Endothelial cell of hepatic sinusoid (primary cell): Measurements from ENCODE around the gene CDH13.

Experiments used
- in situ Hi-C: cut with HindIII; loops from 2 replicates; pipeline ENCODE4 v1.10.0; 2017; ENCODE audit warnings: low sequenced_read_pairs

Gene CDH13

DNA sequence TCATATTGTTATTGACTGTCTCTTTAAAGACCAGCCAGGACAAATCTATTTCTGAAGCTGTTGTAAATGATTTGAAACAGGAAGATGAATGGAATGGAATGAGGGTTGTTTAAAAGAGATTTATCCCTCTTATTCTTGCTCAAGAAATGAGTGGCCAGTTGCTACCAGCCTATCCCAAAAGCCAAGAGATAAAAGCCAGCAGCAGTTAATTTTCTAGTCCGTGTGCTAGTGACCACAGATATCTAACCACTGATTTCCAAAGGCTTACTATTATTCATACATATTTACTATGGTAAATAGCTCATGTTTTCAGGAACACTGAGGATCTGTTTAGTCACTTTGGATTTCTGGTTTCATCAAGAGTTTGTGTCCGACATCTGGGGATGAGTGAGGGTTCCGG is 105.7 kb downstream of the CDH13 start:
- in situ Hi-C loops, result no loop called here

DNA sequence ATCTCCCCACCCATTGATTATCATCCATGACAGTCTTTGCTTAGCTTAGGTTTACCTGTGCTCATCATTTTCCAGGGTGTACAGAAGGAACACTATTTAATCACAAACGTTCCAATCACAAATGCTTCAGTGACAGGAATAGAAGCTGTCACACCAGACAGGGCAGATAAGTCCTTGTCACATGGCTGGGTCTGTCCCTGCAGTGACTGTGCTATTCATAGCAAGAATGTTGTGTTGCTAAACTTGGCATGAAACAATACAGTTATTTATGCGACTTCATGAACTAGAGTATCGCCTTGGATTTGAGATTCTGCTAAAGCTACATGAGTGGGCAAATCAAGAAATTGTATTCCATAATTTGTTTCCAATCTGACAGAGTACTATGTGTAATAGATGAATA is 108.4 kb downstream of the CDH13 start:
- in situ Hi-C loops, result no loop called here

DNA sequence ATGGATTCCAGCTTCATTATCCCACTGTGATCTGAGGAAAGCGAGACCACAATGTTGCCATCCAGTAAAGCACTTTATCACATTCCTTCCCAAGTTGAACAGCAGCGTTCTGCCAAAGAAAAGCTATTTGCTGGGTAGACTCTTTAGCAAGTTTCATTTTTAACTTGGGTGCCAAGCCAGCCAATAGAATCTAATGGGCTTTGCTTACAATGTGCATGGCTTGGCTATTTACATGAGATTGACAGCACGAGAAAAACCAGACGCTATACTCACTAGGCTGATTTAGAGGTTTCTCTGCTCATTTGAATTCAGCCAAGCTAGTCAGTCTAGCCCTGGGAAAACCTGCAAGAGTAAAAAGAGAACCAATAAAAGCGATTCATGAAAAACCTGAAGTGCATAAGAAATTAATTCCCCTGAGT is 108.9 kb downstream of the CDH13 start:
- in situ Hi-C loops, result no loop called here

DNA sequence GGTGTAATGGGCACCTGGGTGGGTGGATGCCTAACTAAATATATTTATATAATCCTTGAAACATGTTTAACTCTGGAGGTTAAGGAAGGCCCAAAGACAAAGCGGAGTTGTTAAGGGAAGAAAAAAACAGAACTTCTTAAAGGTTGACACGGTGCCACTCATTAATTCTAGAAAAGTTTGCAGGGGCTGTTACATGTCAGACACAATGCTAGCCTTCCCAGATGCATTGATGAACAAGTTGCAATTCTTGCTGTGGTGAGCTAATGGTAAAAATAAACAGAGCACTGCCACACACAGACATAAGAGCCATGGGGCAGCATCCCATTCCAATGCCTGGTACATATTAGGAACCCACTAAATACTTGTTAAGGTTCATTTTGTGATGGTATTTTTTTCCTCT is 109.5 kb downstream of the CDH13 start:
- in situ Hi-C loops, result no loop called here

DNA sequence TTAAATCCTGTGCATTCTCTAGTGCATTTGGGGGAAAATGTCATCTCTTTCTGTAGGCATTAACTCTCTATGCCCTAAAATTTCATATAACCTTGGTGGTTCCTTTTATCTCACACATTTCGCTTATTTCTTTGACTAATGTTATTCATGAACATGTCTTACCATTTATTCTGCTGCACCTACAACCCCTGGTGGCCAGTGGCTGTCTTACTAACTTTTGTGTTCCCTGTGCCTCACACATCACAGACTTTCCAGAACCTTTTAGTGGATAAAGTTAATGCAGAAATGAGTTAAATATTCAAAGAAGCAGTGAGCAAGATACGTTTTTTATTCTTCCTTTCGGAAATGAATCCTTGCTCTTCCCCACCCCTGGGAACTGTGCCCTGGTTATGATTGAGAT is 111.9 kb downstream of the CDH13 start:
- in situ Hi-C loops, result no loop called here

DNA sequence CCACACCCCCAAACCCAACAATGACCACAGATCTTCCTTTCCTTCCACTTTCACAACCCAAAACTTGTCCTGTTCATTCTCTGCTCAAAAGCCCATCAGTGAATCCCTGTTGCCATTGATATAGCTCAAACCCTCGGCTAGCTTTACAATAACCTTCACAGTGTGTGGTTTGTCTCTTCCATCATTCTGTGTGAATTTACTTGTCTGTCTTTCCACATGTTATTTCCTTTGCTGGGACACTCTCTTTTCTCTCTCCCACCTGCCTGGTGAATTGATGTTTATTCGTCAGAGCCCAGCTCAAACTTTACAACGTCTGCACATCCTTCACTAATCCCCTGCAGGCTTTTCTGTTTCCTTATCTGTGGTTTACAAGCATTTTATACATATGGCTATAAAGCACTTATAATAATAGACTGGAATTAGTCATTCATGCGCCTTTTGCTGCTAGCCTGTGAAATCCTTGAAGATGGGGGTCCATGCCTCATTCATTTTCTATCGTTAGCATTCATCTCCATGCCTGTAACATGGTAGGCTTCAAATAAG is 114.4 kb downstream of the CDH13 start:
- in situ Hi-C loops, result no loop called here

DNA sequence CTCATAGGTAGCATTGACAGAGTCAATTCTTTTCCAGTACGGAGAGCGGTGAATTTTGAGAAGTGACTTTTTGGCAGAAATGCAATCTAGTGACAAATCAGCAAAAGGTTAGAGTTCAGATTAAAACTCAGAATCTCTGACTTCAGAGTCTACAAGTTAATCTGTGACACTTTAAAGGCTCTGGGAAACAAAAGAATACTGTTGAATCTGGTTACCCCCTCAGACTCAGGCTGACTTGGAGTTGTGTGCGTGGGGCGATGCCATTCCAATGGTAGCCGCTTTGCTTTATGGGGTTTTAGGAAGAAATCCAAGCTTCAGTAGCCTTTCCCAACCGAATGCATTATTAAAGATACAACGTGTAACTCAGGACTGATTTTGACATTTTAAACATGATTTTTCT is 118.2 kb downstream of the CDH13 start:
- in situ Hi-C loops, result no loop called here

DNA sequence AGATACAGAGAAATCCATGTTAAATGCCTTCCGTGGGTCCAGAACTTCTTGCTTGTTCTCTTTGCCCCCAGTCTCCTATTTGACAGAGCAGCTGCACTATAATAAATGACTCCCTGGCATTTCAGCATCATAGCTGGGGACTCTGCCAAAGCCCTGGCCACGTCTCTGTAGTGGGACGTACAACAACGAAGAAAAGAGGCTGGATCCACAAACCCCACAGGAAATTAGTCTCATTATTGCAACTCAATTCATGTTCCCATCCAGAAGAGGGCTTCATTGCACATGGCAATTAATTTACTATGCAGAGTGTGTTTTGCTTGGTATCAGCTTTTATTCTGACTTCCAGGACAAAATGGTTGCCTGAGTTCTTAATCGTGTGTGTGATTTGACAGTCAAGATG is 121.3 kb downstream of the CDH13 start:
- in situ Hi-C loops, result no loop called here

DNA sequence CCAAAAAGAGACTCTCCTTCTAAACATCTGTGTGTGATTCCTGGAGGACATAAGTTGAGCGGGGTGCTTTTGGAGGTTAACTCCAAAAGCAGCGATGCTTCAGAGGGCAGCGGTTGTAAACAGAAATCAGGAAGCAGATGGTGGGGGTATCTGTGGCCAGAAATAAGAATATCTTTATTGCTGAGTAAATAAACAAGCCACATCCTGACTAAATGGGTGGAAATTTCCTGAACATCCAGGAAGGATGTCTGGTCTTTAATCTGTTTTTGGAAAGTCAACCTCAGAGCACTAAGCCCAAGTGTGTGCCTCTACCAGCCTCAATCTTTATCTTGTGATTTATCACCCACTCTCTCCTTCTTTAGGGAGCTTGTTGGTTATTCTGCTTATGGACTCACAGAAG is 123.3 kb downstream of the CDH13 start:
- in situ Hi-C loops, result loop anchor here (5.0 kb wide), 1 partner anchor 52 kb away; no protein-coding TSS in a partner anchor

DNA sequence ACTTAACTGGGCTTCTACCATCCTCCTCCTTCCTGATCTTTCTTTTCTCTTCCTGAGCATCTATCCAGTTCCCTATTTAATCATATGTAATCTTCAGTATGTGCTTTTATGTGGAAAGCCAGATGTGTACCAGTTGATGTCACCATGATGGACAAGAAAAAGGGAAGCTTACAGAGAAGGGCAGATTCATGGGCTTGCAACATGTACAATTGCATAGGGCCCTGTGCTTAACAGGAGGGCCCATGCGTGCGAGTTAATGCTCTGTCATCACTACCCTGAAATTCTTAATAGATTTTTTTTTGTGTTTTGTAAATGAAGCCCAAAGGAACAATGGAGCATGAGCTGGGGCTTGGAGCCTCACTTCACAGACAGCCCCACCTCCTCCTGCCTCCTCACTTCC is 124.3 kb downstream of the CDH13 start:
- in situ Hi-C loops, result loop anchor here (5.0 kb wide), 1 partner anchor 51 kb away; no protein-coding TSS in a partner anchor

DNA sequence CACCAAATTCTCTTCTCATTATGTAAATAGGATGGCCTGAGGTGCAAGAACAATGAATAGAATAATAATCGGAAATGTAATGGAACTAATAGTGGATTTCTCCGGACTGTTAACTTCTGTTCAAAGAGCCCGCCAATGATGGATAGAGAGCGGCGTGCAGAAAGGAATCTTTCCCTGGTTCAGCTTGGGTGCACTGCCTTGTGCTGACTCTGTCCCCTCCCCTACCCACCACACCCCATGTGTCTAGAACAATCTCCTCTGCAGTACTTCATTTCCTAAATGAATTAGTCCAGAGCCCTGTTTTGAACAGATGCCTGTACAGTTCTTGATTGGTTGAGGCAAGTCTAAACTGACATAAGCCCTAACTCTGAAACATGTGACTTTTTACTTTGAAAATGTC is 125.4 kb downstream of the CDH13 start:
- in situ Hi-C loops, result loop anchor here (5.0 kb wide), 1 partner anchor 50 kb away; no protein-coding TSS in a partner anchor

DNA sequence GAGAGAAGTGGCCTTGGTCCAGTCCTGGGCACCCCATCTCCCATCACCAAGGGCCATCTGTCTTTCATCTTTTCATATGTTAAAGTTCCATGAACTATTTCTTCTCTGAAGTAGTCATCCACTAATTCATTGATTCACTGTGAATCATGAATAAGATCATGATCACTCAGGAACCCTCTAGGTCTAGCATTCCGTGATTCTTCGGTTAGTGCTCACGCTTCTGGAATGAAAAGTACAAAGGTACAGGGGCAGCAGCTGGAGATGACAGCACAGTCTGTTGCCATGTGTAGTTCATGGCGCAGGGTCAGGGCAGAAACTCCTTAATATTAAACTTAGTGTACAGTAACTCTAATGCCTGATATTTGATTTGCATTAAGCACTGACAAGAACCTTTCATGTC is 127.1 kb downstream of the CDH13 start:
- in situ Hi-C loops, result loop anchor here (5.0 kb wide), 1 partner anchor 48 kb away; no protein-coding TSS in a partner anchor

DNA sequence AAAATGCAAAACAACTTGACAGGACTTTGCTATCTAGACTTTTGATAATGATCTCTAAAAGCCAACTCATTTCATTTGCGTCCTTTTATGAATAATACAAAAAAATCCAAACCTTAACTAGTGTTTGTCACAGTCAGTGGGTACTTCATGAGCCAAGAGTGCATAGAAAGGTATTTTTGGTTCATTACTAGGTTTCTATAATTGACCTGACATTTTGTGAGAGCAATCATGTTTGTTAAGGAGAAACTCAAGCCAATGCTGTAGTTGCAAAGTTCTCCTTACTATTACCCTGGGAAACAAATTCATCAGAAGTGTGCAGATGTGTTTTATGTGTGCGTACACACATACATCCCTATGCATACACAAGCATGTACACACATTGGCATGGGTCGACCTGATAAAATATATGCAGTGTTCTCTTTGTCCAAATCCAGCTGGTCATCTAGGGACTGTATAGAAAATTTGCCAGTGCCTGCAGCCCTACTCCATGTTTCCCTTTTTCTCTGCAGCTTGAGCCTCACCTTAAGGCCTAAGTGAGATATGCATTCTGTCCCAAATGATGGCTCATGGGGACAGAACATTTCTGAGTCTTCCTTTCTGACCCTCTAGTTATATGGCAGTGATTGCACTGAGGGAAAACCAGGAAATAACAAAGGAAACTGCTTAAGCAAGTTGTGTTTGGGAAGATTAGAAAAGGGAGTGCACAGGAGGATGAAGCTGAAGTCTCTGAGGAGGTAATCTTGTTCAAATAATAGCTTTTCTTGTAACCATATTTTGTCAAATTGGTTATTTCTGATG is 128.1 kb downstream of the CDH13 start:
- in situ Hi-C loops, result loop anchor here (5.0 kb wide), 1 partner anchor 47 kb away; no protein-coding TSS in a partner anchor

DNA sequence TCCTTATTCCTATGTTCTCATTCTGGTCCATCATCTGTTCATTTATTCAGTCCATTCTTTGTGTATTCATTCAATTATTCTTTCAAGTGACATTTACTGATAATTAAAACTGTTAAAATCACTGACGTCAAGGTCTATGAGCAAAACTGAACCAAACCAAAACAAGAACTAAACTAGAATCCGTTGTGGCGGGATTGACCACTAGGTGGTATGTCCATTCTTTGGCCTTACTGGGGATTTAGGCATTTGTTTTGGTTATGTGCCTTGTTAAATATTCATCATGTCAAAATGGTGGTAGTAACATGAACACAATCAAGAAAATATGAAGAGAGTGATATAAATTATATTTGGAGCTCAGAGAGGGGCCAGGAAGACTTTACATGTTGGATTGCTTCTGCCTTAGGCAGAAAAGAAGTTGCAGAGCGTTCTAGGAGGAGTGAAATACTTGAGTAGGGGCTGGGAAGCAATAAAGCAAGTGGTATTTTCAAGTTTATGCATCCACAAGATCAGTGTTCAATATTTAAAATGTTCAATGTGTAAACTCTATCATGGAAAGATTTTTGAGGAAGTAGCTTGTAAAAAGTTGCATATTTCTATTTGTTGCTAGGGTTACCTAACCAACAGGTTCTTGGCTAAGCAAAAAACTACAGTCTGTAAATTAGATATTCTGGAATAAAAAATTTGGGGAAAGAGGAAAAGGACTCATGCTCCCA is 129.0 kb downstream of the CDH13 start:
- in situ Hi-C loops, result no loop called here

DNA sequence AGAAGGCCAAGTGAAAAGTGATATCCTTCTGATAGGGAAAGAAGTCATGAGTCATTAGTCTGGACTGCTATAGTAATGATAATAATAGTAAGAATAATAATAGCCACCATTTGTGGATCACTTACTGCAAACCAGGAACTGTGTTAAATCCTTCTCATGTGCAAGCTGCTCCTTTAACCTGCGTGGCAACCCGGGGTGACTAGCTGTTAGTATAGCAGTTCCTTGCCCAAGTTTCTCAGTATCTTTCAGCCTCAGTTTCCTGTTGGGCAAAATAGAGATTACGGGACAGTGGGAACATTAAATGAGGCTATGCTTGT is 129.5 kb downstream of the CDH13 start:
- in situ Hi-C loops, result no loop called here

DNA sequence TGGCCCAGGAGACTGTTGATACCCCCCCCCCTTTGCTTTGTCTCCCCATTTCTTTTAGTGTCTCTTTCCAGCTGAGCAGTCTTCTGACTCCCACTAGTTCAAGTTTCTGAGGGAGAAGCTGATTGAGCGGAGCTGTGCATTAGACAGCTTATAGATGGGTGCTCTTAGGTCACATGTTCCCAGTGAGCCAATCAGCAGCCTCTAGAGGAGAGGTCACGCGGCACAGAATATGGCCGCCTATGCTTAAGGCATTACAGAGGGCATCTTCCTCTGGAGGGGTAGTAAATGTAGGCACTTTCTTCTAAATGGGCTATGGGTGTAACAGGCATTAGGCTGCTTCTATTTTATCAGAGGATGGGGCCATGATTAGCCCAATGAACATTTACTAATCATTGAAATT is 131.6 kb downstream of the CDH13 start:
- in situ Hi-C loops, result no loop called here

DNA sequence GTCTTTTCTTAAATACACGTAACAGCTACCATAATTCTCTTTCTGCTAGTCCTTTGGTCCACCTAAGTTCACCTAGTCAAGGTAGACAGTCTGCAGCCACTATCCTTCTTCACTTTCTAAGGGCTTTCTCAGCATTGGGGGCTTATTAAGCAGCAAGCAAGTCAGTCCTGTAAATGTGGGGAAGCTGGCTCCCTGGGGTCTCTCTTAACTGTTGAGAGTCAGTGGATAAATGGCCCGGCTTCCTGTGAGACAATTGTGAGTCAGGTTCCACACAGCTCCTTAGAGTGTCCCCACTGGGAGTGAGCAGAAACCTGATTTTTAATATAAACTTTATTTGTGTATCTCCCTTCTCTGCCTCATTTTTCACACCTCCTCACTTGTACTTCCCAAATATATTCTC is 132.1 kb downstream of the CDH13 start:
- in situ Hi-C loops, result no loop called here

DNA sequence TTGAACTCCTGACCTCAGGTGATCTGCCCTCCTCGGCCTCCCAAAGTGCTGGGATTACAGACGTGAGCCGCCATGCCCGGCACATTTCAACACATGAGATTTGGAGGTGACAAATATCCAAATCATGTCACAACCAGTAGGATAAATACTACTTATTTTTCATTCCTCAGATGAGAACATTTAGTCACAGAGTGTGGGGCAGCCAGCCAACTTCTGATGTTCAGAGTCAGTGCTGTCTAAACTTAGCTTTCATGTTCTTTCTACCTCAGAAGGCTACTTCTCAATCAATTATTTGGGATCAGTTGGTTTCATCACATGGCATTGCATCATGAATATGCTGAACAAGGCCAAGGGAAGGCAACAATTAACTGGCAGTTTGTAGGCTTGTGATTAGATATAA is 134.5 kb downstream of the CDH13 start:
- in situ Hi-C loops, result no loop called here

DNA sequence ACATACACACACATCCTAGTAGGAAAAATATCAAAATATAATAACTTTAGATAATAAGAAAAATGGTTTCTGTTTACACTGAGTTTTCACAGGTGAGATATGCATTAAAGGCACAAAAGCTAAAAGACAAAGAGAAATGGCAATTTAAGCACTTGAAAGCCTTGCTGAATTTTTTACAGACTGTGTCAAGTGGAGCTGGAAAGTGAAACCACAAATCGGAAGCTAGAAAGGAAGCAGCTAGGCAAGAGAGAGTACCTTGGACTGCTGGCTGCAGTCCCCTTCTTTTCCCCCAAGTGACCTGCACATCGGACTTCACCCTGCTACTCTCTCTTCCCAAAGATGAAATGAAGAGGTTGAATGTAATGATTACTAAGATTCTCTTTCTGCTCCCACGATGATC is 135.1 kb downstream of the CDH13 start:
- in situ Hi-C loops, result no loop called here

DNA sequence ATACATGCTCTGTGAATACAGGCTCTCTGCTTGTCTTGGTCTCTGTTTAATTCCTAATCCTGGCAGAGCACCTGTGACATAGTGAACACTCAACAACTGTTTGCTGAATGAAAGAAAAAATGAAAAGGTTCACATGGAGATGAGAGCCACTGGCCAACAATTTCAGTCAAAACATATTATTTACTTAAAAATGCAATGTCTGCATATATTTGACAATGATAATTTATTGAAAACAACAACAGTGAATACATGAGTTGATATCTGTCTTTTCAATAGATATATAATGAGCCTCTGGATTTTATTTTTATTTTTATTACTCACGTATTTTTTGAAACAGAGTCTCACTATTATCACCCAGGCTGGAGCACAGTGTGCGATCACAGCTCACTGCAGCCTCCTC is 136.6 kb downstream of the CDH13 start:
- in situ Hi-C loops, result no loop called here

DNA sequence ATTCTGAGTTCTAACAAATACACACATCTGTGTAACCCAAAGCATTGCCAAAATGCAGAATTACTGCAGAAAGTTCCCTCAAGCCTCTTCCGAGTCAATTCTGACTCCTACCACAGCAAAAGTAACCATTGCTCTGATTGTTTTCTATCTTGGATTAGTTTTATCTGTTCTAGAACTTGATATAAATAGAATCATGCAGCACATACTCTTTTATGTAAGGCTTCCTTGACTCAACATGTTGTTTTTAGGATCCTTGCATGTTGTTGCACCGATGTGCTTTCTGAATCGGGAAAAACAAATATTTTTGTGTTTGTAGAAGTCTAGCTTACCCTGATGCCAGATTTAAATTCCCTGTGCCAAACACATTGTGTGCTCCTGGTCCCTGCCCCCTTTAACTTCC is 140.4 kb downstream of the CDH13 start:
- in situ Hi-C loops, result no loop called here

DNA sequence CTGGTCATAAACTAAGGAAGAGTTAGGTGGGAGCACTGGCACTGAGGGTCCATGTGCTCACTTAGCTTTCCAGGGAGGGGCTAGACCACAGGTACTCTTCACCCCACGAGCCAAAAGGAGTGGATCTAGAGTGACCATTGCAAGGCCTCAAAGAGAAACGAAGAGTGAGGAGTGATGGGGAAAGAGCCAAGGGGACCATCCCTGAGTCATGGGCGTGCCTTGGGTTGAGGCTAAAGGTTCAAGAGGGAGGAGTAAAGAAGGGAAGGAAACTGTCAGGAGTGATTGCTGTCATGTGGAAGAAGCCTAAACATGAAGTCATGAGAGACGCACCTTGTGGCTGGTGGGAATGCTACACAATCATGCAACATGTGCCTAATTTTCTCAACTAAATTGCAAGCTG is 141.0 kb downstream of the CDH13 start:
- in situ Hi-C loops, result no loop called here
